NAMALWA (cell line): ENCODE data around the gene MAK.
"Not testable (repeated sequence)": the region's sequence is repeated elsewhere in the genome, so short reads cannot be mapped to it uniquely, and the experiment has no call there.

Experiments
- DNase-seq: peaks from one replicate; pipeline ENCODE4 v3.0.0-alpha.2; 2015; ENCODE audit warnings: low spot score

MAK gene, protein sequence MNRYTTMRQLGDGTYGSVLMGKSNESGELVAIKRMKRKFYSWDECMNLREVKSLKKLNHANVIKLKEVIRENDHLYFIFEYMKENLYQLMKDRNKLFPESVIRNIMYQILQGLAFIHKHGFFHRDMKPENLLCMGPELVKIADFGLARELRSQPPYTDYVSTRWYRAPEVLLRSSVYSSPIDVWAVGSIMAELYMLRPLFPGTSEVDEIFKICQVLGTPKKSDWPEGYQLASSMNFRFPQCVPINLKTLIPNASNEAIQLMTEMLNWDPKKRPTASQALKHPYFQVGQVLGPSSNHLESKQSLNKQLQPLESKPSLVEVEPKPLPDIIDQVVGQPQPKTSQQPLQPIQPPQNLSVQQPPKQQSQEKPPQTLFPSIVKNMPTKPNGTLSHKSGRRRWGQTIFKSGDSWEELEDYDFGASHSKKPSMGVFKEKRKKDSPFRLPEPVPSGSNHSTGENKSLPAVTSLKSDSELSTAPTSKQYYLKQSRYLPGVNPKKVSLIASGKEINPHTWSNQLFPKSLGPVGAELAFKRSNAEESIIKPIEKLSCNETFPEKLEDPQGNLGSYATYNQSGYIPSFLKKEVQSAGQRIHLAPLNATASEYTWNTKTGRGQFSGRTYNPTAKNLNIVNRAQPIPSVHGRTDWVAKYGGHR

DNA sequence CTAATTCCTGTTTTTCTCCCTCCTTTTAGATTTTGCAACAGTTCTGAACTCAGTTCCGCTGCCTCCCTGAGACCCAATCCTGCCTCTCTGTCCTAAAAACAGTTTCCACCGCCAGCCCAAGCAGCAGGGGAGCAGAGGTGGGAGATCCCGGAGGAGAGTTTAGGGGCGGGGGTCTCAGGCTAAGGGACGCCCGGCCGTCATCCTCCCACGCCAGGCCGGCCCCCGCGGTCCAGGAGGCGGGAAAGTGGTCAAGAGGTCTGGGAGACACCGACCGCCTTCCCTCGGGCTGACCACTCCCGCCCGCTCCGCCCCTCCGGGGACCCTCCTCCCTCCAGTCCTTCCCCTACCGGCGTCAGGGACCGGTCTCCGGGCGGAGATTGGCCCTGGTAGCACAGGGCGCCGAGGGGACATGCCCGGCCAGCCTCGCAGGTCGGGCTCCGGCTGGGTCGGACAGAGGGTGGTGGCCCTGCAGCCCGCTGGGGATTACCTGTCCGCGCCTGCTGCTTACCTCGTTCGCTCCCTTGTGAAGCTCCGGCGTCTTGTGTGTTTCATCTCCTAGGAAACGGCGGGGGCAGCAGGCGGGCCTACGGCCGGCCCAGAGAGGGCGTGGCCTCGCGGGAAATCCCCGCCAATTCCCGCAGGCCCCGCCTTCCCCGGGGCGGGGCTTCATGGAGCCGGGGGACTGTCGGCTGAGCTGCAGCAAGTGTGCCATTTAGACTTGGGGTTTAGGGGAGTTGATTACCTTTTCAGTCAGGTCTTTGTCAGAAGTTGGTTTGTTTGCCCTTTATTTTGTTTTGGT, at the start of gene MAK:
Gene MAK, minus strand, starts transcription at position 545 of the 799 bp plus-strand sequence. CDS start 7,891 bp downstream, outside the sequence.
- peak; percentile 95 for DNase-seq

DNA sequence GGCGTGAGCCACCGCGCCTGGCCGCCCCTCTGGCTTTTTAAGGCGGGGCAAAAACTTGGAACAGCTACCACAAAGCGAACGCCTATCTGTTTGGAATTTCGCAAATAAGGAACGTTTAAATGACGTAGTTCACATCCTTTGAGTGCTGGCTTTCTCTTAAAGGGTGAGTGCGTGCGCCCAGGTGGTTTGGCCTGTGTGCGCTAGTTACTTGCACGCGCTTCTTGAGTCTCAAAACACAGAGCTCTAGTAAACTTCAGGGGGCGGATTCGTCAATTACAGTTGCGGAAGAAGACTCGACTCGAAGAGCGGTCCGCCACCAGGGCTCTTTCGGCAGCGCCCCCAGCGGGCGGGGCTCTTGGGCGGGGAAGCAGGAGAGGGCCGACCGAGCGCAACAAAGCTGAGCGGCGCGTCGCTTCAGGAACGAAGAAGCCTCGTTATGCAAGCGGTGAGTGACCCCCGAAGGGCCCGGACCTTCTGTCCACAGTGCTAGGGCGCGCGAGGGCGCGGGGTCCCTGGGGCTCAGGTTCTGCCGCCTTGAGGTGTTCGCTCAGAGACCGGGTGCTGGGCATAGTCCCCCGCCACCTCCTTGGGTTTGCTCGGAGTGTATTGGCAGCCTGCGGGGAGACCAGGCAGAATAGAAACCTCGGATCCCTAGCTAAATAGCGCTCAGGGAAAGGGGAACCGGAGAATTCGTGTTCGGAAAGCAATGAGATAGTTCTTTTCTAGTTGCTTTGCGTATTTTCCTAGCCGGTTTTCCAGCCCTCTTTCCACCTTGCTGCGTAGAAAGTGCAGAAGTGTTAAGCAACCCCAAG, 48.6 kb upstream of the MAK start, which contains the start of gene SYCP2L:
Gene SYCP2L, plus strand, starts transcription at position 362 of the 812 bp plus-strand sequence. Its CDS starts 75 bp downstream, at position 437.
- DNase-seq, result no peak

DNA sequence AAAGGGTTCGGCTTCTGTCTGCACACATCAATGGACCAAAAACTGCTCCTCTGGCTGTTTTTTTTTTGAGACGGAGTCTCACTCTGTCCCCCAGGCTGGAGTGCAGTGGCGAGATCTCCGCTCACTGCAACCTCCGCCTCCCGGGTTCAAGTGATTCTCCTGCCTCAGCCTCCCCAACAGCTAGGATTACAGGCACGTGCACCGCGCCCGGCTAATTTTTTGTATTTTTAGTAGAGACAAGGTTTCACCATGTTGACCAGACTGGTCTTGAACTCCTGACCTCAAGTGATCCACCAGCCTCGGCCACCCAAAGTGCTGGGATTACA, 48.0 kb upstream of the MAK start:
- not testable (repeated sequence) for DNase-seq

DNA sequence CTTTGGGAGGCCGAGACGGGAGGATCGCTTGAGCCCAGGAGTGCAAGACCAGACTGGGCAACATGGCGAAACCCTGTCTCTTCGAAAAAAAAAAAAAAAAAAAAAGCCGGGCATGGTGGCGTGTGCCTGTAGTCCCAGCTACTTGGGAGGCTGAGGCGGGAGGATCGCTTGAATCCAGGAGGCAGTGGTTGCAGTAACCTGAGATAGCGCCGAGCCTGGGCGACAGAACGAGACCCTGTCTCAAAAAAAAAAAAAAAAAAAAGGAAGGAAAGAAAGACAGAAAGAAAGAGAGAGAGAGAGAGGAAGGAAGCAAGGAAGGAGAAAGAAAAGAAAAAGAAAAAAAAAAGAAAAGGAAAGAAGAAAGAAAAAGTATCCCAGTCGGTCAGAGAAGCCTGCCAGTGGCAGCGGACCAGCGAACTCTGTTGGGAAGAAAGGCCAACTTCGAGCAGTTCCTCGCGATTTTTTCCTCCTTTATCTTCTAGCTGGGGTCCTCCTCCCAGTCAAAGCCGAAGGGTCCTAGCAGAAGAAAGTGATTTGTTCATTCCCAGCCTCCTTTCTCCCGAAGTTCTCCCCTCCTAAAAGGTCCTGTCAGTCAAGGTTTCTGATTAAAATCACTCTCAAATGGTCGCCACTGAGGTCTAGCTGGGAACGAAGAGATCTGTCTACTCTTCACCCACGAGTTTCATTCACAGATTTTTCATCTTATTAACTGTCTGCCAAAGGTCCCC, 46.1 kb upstream of the MAK start:
- DNase-seq, result no peak

DNA sequence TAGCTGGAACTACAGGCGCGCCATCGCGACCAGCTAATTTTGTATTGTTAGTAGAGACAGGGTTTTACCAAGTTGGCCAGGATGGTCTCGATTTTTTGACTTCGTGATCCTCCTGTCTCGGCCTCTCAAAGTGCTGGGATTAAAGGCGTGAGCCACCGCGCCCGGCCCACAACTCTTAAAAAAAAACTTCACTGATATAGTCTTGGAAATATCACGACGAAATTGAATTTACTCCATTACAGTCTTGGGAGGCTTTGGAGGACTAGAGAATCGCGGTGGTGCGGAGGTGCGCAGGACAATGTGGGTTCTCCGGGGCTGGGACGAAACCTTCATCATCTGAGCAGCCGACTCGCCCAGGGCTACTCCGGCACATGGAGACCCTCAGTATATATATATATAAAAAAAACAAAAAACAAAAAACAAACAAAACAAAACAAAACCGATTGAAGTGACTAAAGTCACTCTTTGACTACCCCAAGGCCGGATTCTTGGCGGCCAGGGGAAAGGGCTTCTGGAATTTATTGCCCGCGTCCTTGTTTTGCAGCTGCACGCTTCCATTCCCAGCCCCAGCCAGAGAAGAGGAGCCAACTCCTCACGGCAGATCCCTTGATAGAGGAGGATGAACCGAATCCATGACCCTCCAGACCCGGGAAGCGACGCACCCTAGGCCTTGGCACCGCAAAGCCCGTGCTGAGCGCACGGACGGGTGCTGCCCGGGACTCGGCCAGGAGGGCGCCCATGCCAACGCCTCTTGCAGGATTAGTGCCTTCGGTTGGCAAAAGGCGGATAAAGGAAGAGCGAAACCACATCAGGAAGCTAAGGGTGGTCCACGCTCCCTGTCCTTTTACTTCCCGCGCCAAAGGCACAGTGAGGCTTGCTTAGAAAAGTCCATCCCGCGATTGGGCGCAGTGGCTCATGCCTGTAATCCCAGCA, 45.2 kb upstream of the MAK start:
- DNase-seq, result no peak

DNA sequence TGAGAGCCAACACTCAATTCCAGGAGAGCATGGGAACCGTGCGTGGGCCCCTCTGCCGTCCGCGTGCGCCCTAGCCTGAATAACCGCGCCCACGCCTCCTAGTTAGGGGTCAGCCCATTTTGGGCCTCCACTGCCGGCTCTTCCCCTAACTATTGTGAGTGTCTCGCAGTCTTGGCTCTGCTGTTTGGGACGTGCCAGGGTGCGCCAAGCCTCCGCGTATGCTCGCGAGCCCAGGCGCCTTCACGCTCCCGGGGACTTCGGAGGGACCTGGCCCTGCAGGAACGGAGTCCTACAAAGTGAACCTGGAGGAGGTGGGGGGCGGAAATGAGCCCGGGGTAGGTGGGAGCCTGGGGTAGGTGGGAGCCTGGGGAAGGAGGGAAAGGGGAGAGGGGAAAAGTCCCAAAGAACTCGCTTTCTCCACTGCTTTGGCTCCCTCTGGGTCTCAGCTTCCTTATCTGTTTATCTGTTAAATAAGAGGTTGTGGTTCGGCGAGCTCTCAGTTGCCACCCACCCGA, 44.4 kb upstream of the MAK start:
- no peak for DNase-seq

DNA sequence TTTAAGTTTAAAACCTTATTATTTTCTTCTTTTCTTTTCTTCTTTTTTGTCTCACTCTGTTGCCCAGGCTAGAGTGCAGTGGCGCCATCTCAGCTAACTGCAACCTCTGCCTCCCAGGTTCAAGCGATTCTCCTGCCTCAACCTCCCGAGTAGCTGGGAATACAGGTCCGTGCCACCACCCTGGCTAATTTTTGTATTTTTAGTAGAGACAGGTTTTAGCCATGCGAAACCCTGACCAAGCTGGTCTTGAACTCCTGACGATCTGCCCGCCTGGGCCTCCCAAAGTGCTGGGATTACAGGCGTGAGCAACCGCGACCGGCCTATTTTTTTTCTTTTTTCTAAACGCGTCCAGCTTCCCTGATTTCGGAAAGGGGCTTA, 43.9 kb upstream of the MAK start:
- not testable (repeated sequence) for DNase-seq

DNA sequence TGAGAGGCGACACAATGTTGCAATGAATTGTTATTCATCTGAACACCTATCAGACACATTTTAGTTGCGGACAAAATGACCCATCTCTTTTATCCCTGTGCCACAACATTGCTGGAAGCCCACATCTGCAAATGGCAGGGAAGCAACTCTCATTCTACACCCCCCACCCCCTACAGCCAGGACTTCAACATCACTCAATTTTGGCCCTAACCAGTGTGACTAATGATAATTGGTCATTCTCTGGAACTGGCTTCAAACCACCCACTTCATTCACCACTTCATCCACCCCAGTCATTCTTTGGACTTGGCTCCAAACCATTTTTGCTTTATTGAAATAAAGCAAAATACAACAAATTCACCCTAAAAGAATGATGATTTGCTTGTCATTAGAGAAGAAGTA, 42.0 kb upstream of the MAK start:
- DNase-seq, result no peak

DNA sequence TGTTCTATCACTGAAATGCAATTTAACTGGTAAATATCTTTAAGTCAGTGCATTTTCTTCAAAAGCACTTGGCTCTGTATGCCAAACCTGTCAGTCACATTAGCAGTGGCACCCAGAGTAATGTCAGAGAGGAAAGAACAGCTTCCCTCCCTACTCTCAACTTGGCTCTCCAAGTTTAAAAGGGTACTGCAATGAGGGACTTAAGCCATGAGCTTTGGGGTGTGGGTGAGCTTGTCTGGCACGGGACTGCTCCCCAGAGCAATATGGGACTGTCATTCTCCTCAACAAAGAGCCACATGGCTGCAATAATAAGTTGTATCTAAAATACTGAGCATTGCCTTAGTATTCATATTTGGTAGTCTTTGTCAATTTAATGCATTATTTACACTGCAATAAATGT, 39.5 kb upstream of the MAK start:
- no peak for DNase-seq

DNA sequence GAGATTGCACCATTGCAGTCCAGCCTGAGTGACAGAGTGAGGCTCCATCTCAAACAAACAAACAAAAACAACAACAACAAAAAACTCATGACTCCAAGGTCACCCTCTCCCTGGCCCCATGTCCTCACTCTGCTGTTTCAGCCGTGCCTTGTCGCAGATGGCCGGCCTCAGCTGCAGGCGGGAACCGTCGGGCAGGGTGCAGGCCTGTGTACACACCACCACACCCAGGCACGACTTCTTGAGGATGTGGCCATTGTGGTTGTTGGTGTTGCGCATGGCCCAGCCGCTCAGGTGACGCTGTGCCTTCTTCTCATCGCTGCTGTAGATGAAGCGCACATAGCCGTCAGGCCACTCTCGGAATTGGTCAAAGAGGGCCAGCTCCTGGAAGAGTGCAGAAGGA, 38.7 kb upstream of the MAK start:
- no peak for DNase-seq

DNA sequence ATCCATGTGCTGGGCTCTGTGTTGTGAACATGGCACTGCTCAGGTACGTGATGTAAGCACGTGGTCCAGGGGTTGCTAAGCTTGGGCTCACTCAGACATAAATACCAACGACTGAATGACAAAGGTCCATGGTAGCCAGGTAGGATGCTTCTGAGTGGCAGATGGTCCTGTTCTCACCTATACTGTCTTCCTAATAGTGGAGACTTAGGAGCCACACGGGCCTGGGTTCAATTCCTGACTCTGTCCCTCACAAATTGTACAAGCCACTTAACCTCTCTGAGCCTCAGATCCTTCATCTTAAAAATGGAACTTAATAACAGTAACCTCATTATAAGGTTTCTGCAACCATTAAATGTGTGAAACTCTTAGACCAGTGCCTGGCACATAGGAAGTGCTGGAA, 36.7 kb upstream of the MAK start:
- DNase-seq, result no peak

DNA sequence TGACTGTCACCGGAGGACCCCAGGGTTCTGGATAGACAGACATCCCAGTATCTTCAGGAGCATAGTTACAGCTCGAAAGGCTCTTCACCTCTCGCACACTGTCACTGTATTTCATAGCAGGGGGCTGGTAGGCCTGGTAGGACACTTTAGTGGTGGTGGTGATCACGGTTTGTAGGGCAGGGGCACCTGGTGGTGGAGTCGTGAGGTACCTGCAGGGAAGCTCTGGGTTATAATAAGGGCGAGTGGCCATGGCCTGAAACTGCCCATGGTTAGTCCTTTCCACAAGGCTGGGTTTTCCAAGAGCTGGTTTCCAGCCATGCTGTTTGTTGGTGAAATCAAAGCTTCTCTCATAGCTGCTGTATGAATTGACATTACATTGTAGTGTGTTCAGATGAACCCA, 35.9 kb upstream of the MAK start:
- DNase-seq, result no peak

DNA sequence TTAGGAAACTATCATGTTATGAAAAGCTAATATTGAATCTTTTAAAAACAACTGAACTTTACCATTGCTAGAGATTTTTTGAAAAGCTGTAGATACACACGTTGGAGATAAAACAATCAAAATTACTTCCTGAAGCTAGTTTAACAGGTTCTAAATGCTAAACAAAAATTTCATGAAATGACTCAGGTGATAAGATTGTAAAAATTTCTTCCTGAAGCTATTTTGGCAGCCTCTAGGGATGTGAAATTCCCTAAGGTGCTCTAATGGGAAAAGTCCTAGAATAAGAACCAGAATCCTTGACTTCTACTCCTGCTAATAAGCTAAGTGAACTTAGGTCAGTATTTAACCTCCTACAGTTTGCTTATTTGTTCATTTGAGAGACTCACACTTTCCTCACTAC, 35.0 kb upstream of the MAK start:
- DNase-seq, result no peak

DNA sequence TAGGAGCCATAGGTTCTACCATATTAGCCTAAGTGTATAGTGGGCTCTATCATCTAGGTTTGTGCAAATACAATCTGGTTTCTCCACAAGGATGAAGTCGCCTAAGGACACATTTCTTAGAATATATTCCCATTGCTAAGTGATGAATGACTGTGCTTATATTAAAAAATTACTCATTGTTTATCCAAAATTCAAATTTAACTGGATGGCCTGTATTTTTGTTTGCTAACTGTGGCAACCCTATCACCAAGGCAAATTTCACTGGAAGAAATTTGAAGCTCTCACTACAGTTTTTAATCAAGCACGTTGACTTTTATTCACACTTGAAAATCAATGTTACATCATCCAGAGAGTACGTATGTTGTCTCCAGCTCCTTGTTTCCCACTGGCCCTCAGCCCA, 29.6 kb upstream of the MAK start:
- no peak for DNase-seq

DNA sequence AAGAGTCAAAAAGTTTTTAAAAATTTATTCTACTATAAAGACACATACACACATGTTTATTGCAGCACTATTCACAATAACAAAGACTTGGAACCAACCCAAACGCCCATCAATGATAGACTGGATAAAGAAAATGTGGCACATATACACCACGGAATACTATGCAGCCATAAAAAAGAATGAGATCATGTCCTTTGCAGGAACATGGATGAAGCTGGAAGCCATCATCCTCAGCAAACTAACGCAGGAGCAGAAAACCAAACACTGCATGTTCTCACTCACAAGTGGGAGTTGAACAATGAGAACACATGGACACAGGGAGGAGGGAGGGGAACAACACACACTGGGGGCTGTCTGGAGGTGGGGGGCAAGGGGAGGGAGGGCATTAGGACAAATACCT, 28.4 kb upstream of the MAK start:
- not testable (repeated sequence) for DNase-seq

DNA sequence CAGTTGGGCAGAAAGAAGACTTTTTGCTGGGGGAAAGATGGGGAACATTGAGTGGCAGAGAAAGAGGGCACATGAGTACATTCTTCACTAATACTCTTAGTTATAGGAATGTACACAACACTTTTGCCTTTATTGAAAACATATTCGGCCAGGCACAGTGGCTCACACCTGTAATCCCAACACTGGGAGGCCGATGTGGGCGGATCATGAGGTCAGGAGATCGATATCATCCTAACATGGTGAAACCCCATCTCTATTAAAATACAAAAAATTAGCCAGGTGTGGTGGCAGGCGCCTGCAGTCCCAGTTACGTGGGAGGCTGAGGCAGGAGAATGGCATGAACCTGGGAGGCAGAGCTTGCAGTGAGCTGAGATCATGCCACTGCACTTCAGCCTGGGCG, 24.7 kb upstream of the MAK start:
- not testable (repeated sequence) for DNase-seq

DNA sequence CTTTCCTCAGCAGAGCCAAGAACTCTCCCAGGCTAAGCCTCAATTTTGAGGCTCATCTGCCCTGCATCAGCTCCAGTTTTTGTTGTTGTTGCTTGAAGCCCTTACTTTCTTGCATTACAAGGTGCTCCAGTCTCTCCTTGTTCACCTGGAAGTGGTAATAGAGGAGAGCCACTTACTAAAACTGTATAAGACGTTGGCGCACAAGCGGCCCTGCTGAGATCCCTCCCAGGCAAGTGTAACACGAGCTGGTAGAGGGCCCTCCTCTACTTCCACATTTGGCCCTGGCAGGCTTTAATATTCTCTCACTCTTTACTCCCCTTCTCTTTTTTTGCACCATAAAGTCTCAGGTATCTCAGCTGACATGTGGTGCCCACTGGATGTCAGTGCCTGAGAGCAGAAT, 24.0 kb upstream of the MAK start:
- DNase-seq, result no peak

DNA sequence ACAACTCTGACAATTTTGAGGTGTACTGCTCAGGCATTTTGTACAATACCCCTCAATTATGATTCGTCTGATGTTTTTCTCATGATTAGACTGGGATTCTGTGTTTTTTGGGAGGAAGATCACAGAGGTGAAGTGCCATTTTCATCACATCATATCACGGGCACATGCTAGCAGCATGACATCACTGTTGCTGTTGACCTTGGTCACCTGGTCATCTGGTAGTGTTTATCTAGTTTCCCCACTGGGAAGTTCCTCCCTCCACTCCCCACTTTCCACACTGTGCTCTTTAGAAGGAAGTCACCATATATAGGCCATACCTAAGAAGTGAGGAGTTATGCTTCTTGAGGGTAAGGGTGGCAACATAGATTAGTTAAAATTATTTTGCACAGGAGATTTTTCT, 22.7 kb upstream of the MAK start:
- no peak for DNase-seq

DNA sequence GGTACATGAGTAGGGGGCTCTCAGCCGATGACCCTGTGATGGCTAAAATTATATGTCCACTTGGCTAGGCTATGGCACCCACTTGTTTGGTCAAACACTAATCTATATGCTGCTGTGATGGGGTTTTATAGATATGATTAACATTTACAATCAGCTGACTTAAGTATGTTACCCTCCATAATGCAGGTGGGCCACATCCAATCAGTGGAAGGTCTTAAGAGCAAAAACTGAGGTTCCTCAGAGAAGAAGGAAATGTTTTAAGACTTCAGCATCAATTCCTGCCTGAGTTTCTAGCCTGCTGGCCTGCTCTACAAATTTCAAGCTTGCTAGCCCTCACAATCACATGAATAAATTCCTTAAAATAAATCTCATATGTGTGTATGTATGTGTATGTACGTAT, 18.9 kb upstream of the MAK start:
- no peak for DNase-seq
